GM21423 (cell line): ENCODE results near the gene INPP5E.

Experiments
- ATAC-seq: cut with Tn5 transposase; IDR thresholded peaks from one replicate; pipeline ENCODE4 v1.9.1; 2021; ENCODE audit warnings: mild to moderate bottlenecking, moderate library complexity; ENCODE audit not compliant: unreplicated experiment

INPP5E gene

DNA sequence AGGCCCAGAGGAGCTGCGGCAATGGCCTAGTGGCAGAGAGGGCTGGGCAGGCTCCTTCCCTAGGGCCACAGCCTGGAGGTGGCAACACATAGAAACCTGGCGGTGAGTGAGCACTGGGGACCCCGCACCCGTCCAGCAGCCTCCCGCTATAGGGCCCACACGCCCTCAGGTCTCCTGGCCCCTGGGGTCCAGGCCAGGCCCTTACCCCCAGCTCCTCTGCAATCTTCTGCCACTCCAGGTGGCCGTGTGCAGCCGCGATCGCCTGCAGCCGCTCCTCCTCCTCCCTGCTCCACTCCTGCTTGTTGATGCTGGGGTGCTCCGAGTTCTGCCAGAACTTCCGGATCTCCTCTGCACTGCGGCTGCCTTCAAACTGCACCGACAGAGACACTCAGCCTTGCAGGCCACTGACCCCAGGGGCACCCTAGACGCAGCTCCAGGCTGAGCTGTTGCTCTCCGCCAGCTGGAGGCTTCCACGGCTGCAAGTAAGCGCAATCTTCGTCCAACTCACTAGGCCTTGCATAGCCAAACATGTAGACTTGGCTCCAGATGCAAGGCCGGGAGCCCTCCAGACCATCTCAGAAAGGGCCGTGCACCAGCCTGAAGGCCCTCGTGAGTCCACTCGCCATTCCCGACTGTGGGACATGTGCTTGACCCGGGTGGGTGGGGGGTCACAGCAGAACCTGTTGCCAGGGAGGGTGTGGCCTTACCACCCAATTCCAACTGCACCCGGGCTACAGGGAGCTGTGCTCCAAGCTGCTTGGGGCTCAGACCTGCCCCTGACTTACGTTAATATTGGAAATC lies 47.7 kb downstream of the INPP5E start:
- no peak for ATAC-seq

DNA sequence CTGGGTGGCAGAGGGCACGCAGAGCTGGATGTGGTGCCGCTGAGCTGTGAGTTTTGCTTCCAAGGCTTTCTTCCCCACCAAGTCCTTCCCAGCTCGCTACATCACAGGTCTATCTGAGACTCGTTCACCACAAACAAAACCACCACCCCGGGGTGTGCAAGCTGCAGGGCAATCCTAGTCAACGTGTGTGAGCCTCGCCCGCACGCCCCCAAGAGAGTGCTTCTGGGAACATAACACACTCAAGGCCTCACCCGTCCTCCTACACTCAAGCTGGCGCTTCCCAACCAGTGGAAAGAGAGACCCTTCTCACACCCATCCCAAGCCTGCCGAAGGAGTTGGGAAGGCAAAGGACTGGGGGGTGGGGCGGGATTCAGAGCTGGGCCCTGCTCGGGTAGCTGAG lies 50.2 kb downstream of the INPP5E start:
- ATAC-seq, result no peak

DNA sequence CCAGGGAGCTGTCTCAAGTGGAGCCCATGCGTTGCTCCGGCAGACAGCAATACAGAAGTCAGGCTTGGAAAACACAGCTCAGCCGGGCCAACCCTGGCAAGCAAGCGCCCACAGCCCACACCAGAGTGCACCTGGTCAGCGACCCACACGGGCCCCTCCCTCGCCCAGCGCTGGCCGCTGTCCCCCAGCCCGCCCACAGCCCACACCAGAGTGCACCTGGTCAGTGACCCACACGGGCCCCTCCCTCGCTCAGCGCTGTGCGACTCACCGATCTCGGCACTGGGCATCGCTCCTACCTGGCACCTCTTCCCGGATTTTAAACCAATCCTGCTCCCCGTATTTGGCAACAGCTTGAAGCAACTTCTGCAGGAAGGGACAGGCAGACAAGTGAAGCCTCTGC lies 52.4 kb downstream of the INPP5E start:
- ATAC-seq, result no peak

DNA sequence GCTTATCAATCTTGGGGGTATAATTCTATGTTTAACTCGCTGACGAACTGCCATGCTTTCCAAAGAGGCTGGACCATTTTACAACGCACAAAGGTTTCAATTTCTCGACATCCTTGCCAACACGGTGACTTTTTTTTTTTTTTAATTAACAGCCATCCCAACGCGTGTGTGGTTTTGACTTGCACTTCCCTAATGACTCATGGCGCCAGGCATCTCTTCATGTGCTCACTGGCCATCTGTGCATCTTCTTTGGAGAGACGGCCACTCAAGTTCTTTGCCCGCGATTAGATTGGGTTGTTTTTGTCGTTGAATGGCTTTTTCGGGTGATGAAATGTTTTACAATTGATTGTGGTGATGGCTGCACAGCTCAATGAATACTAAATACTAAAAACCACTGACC lies 53.6 kb downstream of the INPP5E start:
- no peak for ATAC-seq

DNA sequence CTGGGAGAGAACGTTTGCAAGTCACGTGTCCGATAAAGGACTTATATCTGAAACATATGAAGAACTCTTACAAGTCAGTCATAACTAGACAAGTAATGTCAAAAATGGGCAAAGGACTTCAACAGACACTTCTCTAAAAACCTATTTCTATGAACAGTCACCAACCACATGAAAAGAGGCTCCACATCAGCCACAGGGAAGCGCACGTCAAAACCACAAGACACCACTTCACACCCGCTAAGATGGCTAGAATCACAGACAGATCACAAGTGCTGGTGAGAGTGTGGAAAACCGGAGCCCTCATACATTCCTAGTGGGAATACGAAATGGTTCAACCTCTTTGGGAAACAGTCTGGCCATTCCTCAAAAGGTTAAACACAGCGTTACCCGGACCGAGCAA lies 54.6 kb downstream of the INPP5E start:
- no peak for ATAC-seq

DNA sequence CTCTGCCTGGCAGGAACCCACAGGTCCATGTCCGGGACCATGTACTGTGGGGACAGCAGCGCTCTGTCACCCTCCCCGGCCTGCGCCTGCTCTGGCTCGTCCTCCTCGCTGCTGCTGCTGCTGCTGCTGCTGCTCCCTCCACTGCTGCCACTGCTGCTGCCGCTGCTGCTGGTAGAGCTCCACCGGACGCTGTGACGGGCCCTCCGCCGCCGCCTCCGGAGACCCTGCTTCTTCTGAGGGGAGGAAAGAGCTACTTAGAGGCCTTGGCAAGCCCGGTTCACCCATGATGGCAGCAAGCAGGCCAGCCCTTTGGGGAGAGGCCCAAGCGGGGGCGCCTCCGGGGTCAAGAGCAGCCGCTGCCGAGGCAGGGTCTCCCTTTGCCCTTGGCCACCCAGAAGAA lies 56.2 kb downstream of the INPP5E start:
- ATAC-seq, result no peak

DNA sequence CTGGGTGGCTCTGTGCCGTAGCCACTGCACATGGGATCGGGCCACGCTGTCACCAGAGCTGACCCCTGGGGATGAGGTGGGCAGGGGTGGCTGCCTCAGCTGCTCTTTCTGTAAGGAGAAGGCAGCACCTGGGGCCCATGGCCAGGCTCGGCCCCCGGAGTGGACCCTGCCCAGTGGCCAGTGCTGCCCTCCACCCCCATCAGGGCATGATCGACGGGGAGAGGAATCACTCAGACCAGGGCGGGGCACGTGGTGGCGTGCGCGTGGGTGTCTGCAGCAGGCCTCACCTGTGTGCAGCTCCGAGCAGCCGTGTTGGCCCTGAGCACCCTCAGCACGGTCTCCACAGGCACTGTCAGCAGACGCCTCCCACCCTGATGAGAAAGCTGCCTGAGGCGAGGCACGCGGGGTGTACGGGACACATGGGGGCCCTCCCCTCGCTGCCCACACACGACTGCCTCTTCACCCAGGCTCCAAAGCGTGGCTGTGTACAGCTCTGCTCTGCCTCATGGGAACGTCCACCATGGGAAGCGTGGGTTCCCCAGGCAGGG lies 57.6 kb downstream of the INPP5E start:
- ATAC-seq, result no peak

DNA sequence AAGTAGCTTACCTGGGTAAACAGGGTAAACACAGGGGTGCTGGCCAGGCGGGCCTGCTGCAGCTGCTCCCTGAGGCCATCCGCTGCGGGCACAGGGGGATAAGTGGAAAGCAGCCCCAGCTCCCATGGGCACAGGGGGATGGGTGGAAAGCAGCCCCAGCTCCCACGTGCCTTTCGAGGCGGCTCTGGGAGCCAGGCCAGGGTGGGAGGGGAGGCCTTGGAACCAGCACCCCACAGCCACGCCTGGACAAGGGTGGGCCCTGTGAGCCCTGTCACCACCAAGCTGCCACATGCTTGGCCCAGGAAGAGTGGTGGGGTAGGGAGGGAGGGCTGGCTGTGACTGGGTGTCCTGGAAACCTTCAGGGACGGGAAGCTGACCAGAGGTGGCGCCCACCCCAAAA lies 58.3 kb downstream of the INPP5E start:
- no peak for ATAC-seq

DNA sequence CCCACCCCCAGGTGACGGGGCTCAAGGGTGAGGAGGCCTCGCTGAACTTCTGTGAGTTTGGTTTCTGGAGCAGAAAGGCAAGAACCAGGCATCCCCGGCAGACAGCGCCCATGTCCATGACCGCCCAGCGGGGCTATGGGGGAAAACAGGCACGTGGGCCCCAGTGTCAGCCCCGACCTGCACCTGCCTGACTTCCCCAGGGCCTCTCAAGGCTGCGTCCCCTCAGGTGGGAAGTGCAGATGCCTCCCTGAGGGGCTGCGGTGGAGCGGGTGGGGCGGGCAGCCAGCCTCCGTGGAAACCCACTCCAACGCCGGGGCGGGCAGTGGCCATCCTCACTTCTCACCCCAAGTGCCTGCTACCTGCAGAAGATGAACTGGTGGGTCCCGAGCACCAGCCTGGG lies 59.3 kb downstream of the INPP5E start:
- no peak for ATAC-seq

DNA sequence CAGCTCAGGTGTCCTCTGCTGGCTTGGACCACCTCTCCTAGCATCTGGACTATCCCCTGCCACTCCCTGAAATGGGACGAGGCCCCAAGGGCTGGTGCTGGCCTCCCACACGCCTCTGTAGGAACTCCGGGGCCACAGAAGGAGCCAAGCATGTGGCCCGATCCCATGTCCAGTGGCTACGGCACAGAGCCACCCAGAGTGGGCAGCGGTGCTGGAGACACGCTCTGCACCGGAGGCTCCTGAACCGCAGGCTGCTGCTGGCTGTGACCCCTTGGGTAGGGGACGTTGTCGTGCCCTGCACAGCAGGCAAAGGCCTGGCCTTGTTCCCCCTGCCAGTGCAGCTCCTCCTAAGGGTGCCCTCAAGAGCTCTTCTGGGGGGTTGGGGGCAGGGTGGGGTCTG lies 59.8 kb downstream of the INPP5E start:
- no peak for ATAC-seq

DNA sequence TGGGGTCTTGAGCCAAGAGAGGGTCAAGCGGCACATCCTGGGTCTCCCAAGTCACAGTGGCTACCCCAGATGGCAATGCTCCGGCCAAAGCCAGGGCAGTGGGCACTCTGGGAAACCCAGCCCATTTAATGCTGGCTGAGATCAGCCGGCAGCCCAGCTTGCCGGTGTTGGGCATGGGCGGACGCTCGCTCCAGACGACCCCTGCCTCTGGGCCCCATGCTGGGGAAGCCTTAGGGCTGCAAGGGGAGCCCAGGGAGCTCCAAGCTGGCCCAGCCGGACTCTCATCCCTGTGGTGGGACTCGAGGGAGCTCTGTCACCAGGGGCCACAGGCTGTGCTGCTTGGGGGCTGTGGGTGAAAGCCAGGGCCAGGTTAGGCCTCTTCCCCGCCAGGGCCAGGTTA lies 60.2 kb downstream of the INPP5E start:
- ATAC-seq, result no peak

DNA sequence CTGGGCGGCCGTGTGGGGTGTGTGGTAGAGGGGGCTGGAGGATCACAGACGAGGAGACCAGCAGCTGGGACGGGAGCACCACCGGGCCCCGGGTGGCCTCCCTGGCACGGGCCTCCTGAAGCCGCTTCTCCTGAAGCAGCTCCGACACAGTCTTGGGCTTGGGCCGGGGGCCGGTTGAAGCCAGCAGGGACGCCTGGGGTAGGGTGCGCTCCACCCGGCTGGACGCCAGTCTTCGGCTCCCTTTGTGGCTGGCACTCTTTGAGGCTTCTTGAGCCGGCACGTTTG lies 60.7 kb downstream of the INPP5E start:
- no peak for ATAC-seq
